Measurements from ENCODE around the gene TRIM28. TPM values are rescaled to one million over a fixed set of nuclear protein-coding genes. Genes with fewer than 3 reads are reported as not detected.

TRIM28 gene
- total RNA-seq, 6 donors from 2014 or later: 197 to 283 (median 213) TPM

DNA sequence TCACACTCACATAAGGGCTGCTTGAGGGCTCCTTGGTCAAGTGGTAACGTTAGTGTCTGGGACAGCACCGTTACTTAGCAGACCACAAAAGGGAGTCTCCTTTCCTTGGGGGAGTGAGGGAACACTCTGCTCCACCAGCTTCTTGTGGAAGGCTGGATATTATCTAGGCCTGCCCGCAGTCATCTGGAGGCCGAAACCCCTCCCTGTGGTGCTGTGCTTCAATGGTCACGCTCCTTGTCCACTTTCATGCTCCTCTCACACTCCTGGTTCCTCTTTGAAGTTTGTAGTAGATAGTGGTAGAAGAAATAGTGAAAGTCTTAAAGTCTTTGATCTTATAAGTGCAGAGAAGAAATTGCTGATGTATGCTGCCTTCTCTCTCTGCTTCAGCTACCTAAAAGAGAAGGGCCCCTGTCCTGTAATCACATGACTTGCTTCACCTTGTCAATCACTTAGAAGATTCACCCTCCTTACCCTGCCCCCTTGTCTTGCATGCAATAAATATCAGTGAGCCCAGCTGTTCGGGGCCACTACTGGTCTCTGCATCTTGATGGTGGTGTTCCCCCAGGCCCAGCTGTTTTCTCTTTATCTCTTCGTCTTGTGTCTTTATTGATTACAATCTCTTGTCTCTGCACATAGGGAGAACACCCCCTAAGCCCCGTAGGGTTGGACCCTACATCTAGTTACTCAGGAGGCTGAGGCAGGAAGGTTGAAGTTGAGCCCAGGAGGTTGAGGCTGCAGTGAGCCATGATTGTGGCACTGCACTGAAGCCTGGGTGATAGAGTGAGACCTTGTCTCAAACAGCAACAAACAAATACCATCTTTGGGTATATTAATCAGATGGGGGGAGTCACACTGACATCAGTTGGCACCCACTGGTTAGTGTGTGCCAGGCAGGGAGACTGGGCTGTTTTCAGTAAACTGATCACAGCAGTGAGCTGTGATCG lies 40.9 kb downstream of the TRIM28 start:
- TF ChIP-seq POLR2AphosphoS5 (IDR thresholded peaks at IDR 0.05) (no peak), EP300 (IDR thresholded peaks at IDR 0.05) (no peak)
- H3K27ac ChIP-seq: no peak overlapping the region
- H3K9me3 ChIP-seq: no peaks in the 10 kb centered on the region
- peaks cover 9 to 11% (median 9%) of the 10 kb centered on the region in 4 donors for H3K4me1 ChIP-seq
- WGBS, 2 donors: 89 to 93% methylated on average over 7 to 9 of the region's 9 CpGs
- ATAC-seq (ENCODE audit: low FRiP score in 2 of 2) (no peak), DNase-seq (no peak)
- H3K27me3 ChIP-seq: no peaks in the 10 kb centered on the region
- H3K36me3 ChIP-seq: peaks cover 0 to 31% (median 19%) of the 10 kb centered on the region in 4 donors
- H3K4me3 ChIP-seq: no peak overlapping the region

DNA sequence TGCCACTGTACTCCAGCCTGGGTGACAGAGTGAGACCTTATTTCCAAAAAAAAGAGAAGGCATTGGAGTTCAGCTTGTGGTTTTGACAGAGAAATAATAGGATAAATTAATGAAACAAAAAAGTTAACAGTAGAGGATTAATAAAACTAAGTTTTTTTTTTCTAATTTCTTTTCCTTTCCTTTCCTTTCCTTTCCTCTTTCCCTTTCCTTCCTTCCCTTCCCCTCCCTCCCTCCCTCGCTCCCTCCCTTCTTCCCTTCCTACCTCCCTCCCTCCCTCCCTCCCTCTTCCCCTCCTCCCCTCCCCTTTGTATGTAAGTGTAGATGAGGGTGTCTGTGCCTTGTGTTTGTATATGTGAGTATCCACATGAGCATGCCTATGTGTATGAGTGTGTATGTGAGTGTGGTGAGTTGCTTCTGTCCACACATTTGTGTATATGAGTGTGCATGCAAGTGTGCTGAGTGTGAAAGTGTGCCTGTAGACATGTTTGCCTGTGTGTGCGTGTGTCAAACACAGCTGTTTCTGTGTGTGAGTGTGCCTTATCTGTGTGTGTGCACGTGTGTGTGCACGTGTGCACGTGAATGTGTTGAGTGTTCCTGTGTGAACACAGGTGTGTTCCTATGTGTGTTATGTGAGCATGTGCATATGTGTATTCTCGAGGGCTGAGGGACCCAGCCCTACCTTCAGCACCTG lies 41.7 kb downstream of the TRIM28 start:
- no peak for ATAC-seq (ENCODE audit: low FRiP score in 2 of 2)

DNA sequence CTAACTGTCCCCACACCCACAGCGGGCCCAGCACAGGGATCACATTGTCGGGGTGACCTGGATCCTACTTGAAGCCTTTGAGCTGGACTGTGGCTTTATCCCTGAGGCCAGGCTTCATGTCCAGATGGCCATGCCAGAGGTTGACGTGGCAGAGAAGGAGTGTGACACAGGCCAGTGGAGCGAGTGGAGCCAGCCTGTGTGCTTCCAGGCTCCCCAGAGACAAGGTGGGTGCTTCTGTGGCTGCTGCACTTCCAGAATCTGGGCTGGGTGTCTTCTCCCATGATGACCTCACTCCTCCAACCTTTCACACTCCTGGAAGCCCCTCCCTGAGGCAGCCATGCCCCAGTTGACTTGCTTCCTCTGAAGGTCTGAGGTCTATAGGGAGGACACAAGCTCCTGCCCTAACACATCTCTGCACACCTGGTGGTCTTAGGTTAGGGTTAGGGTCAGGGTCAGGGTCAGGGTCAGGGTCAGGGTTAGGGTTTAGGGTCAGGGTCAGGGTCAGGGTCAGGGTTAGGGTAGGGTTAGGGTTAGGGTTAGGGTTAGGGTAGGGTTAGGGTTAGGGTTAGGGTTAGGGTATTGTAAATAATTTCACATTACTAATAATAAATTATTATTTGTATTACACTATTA lies 42.4 kb downstream of the TRIM28 start:
- Histone ChIP-seq H3K36me3 (peaks cover 0 to 31% (median 19%) of the 10 kb centered on the region in 4 donors), H3K27me3 (no peaks in the 10 kb centered on the region), H3K9me3 (no peaks in the 10 kb centered on the region), H3K4me1 (peaks cover 3 to 5% (median 3%) of the 10 kb centered on the region in 4 donors), H3K4me3 (no peak overlapping the region), H3K27ac (no peak overlapping the region)
- 87 to 100% methylated on average over 2 to 4 of the region's 4 CpGs for WGBS, 2 donors
- no peak for ATAC-seq (ENCODE audit: low FRiP score in 2 of 2)
- TF ChIP-seq POLR2AphosphoS5 (IDR thresholded peaks at IDR 0.05) (no peak), EP300 (IDR thresholded peaks at IDR 0.05) (no peak), POLR2A (IDR thresholded peaks at IDR 0.05) (no peak)
- TF ChIP-seq, protein P1, sequence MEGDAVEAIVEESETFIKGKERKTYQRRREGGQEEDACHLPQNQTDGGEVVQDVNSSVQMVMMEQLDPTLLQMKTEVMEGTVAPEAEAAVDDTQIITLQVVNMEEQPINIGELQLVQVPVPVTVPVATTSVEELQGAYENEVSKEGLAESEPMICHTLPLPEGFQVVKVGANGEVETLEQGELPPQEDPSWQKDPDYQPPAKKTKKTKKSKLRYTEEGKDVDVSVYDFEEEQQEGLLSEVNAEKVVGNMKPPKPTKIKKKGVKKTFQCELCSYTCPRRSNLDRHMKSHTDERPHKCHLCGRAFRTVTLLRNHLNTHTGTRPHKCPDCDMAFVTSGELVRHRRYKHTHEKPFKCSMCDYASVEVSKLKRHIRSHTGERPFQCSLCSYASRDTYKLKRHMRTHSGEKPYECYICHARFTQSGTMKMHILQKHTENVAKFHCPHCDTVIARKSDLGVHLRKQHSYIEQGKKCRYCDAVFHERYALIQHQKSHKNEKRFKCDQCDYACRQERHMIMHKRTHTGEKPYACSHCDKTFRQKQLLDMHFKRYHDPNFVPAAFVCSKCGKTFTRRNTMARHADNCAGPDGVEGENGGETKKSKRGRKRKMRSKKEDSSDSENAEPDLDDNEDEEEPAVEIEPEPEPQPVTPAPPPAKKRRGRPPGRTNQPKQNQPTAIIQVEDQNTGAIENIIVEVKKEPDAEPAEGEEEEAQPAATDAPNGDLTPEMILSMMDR (IDR thresholded peaks at IDR 0.05): no peak
- no peak for DNase-seq

More for the DNA sequence above, 41.7 kb downstream of the TRIM28 start:
- Histone ChIP-seq H3K4me3 (no peak overlapping the region), H3K27me3 (no peaks in the 10 kb centered on the region), H3K36me3 (peaks cover 0 to 31% (median 19%) of the 10 kb centered on the region in 4 donors), H3K9me3 (no peaks in the 10 kb centered on the region), H3K4me1 (peaks cover 9 to 11% (median 9%) of the 10 kb centered on the region in 4 donors), H3K27ac (no peak overlapping the region)
- WGBS, 2 donors: 76 to 91% methylated on average over 2 to 6 of the region's 6 CpGs
- DNase-seq: no peak
- TF ChIP-seq POLR2AphosphoS5 (IDR thresholded peaks at IDR 0.05): no peak
- no peak for TF ChIP-seq EP300 (IDR thresholded peaks at IDR 0.05)
- no peak for TF ChIP-seq POLR2A (IDR thresholded peaks at IDR 0.05)

Small RNA genes within 50 kb of the gene (small RNA-seq; reads per million reads assigned to genes)
- 0 to 0.06 (median 0) reads per million in 4 donors for gene MIR6807
- 0 reads per million in 4 donors for gene RN7SL525P

Other genes starting within 250 kb of the TRIM28 start
- 10 to 100 TPM; 24.3 to 50.5 (median 37.0) TPM for gene ERVK3-1, start 238.7 kb upstream of the TRIM28 start, total RNA-seq
- gene ZSCAN22, start 217.1 kb upstream of the TRIM28 start, total RNA-seq: 1 to 10 TPM; 1.8 to 6.3 (median 3.7) TPM
- gene A1BG, start 190.6 kb upstream of the TRIM28 start, total RNA-seq: 10 to 100 TPM in 5 of 6 donors, 1 to 10 TPM in 1; 8.4 to 26.6 (median 16.4) TPM
- gene ZNF497, start 181.3 kb upstream of the TRIM28 start, total RNA-seq: 10 to 100 TPM in 1 of 6 donors, 1 to 10 TPM in 5; 1.5 to 15.7 (median 4.0) TPM
- 1 to 10 TPM; 1.8 to 9.4 (median 3.7) TPM for gene ZNF837, start 163.0 kb upstream of the TRIM28 start, total RNA-seq
- 1,000 to 10,000 TPM in 1 of 6 donors, 100 to 1,000 TPM in 5; 291 to 1,408 (median 829) TPM for gene RPS5, start 156.8 kb upstream of the TRIM28 start, total RNA-seq
- gene RNF225, start 148.4 kb upstream of the TRIM28 start, total RNA-seq: 1 to 10 TPM in 2 of 6 donors, under 1 TPM in 1, not detected in 3; 0.27 to 5.2 (median 2.0) TPM
- gene ZNF584, start 135.4 kb upstream of the TRIM28 start, total RNA-seq: 10 to 100 TPM in 4 of 6 donors, 1 to 10 TPM in 2; 7.4 to 31.0 (median 13.1) TPM
- gene ZNF132, start 103.9 kb upstream of the TRIM28 start, total RNA-seq: 10 to 100 TPM in 1 of 6 donors, 1 to 10 TPM in 5; 3.5 to 18.9 (median 5.0) TPM
- 10 to 100 TPM in 3 of 6 donors, 1 to 10 TPM in 3; 6.9 to 18.9 (median 9.8) TPM for gene ZNF324B, start 92.4 kb upstream of the TRIM28 start, total RNA-seq
- gene ZNF324, start 77.0 kb upstream of the TRIM28 start, total RNA-seq: 10 to 100 TPM; 10.8 to 39.8 (median 18.0) TPM
- 10 to 100 TPM; 10.1 to 30.4 (median 14.4) TPM for gene ZNF446, start 67.7 kb upstream of the TRIM28 start, total RNA-seq
- 10 to 100 TPM in 1 of 6 donors, 1 to 10 TPM in 5; 1.6 to 12.2 (median 6.9) TPM for gene SLC27A5, start 32.1 kb upstream of the TRIM28 start, total RNA-seq
- gene ZBTB45, start 24.3 kb upstream of the TRIM28 start, total RNA-seq: 10 to 100 TPM; 11.9 to 19.7 (median 15.0) TPM
- 100 to 1,000 TPM in 5 of 6 donors, 10 to 100 TPM in 1; 75.4 to 162 (median 123) TPM for gene CHMP2A, start 11.0 kb downstream of the TRIM28 start, total RNA-seq
- 10 to 100 TPM; 33.0 to 53.9 (median 41.6) TPM for gene UBE2M, start 14.5 kb downstream of the TRIM28 start, total RNA-seq
- 100 to 1,000 TPM in 1 of 6 donors, 10 to 100 TPM in 5; 34.8 to 162 (median 45.5) TPM for gene MZF1, start 29.3 kb downstream of the TRIM28 start, total RNA-seq